Esophagus (tissue), 2 donors: ENCODE results near the gene RAB7A. TPM values are rescaled to one million over a fixed set of nuclear protein-coding genes. Genes with fewer than 3 reads are reported as not detected.
"Not testable (repeated sequence)": the region's sequence is repeated elsewhere in the genome, so short reads cannot be mapped to it uniquely, and the experiment has no call there.

Source experiments
- H3K27ac ChIP-seq, 2 donors: one replicate each; pipeline ENCODE4 v1.5.1; 2013; ENCODE audit warnings: low read depth in 2 of 2, mild to moderate bottlenecking in 2 of 2, inconsistent platforms in 1 of 2, low read length in 1 of 2, moderate library complexity in 1 of 2
- H3K27me3 ChIP-seq, 2 donors: one replicate each; pipeline ENCODE4 v1.6.1; 2013; ENCODE audit warnings: low read length in 2 of 2, control low read depth in 1 of 2, mild to moderate bottlenecking in 1 of 2; ENCODE audit not compliant: insufficient read depth in 2 of 2, control insufficient read depth in 1 of 2
- H3K36me3 ChIP-seq, 2 donors: one replicate each; pipeline ENCODE4 v1.6.1; 2013; ENCODE audit warnings: low read length in 1 of 2; ENCODE audit not compliant: control insufficient read depth in 2 of 2, insufficient read depth in 2 of 2
- H3K4me1 ChIP-seq, 2 donors: one replicate each; pipeline ENCODE4 v1.6.1; 2013; ENCODE audit warnings: low read length in 1 of 2; ENCODE audit not compliant: control insufficient read depth in 2 of 2, insufficient read depth in 2 of 2
- H3K4me3 ChIP-seq, 2 donors: one replicate each; pipeline ENCODE4 v1.5.1; 2013; ENCODE audit warnings: low read length in 2 of 2, mild to moderate bottlenecking in 2 of 2, low read depth in 1 of 2, moderate library complexity in 1 of 2
- H3K9me3 ChIP-seq, 2 donors: one replicate each; pipeline ENCODE4 v1.6.1; 2013; ENCODE audit warnings: mild to moderate bottlenecking in 2 of 2, low read depth in 1 of 2, low read length in 1 of 2, moderate library complexity in 1 of 2; ENCODE audit not compliant: control insufficient read depth in 2 of 2, insufficient read depth in 1 of 2
- WGBS, 2 donors: extraction: QIAGEN DNeasy Blood & Tissue Kit; methylation state at CpG; one replicate each; pipeline ENCODE4 v1.1.7; 2013; 5-methylcytosine and 5-hydroxymethylcytosine counted together
- polyA plus RNA-seq, 2 donors: library from polyadenylated mRNA; stranded (reverse); fragments of 200-250 nt; gene quantifications; one replicate each; pipeline ENCODE4 v1.2.3, GENCODE V29; 2013
- donor health status: healthy with polysubstance abuse.
- donor health status: Bipolar disorder and iron deficiency.

The RAB7A gene
- polyA plus RNA-seq, 2 donors, result 132 to 137 TPM

GRCh38 chr3:128728521-128728920 is 2.5 kb downstream of the RAB7A start:
- 89 to 91% methylated on average over 13 of the region's 13 CpGs for WGBS, 2 donors
- H3K36me3 ChIP-seq, H3K4me1 ChIP-seq, H3K9me3 ChIP-seq, H3K27me3 ChIP-seq: not testable (repeated sequence)
- peak overlapping the region in 1 of 2 donors; percentile 18 for H3K27ac ChIP-seq
- H3K4me3 ChIP-seq, result peak overlapping the region; percentile 10 to 73

GRCh38 chr3:128730471-128730870 is 4.5 kb downstream of the RAB7A start:
- no peaks in the 10 kb centered on the region for H3K27me3 ChIP-seq
- no peaks in the 10 kb centered on the region for H3K4me1 ChIP-seq
- no peak overlapping the region for H3K27ac ChIP-seq
- no peak overlapping the region for H3K4me3 ChIP-seq
- no peaks in the 10 kb centered on the region for H3K9me3 ChIP-seq
- H3K36me3 ChIP-seq, result no peaks in the 10 kb centered on the region
- 82 to 84% methylated on average over 5 of the region's 5 CpGs for WGBS, 2 donors

DNA sequence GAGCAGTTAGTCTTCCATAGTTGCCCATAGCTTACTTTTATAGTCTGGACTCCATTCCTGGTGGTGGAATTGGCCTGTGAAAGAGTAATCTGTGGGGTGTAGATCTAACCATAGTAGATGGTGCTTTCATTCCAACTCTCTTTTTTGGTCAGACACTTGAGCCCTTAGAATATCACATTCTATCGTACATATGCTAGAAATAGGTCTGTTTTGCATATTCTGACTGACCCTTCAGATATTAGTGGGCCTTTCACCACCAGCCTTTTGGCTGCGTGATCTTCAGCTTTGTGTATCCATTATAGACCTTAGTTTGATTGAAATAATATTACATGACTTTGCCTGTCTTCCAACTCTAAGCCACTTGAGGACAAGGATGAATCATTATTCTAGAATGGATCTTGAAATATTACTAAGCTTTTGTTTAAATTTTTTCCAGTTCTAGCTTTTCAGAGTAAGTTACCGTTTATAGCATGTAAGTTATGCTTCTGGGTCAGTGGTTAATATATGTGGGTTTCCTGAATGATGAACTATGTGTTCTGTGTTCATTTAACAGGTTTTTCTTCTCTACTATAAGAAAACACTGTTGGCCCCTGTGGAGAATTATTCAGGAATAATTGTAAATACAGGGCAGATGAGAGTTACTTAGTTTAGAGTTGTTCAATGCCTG is 8.7 kb downstream of the RAB7A start:
- Histone ChIP-seq H3K27ac (no peak overlapping the region), H3K4me1 (no peaks in the 10 kb centered on the region), H3K4me3 (no peak overlapping the region), H3K36me3 (no peaks in the 10 kb centered on the region), H3K27me3 (no peaks in the 10 kb centered on the region), H3K9me3 (no peaks in the 10 kb centered on the region)
- 78 to 84% methylated on average over 3 of the region's 3 CpGs for WGBS, 2 donors

DNA sequence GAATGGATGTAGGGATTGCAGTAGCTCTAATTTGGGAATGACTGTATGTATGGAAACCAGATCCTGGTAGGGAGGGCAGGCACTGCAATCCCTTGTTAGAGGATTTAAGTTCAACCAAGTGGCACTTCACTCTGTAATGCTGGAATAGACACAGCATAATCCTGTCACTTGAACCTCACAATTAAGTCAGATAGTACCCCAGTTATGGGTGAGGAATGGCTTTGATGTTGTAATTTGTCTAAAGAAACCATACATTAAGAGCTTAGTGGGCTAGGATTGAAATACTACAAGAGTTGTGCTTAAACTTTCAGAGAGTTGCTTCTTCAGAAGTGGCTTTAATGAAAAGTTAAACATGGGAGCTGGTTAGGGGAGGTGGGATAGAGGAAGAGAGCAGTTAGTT is 9.3 kb downstream of the RAB7A start:
- Histone ChIP-seq H3K36me3 (no peaks in the 10 kb centered on the region), H3K27ac (no peak overlapping the region), H3K9me3 (no peaks in the 10 kb centered on the region), H3K27me3 (no peaks in the 10 kb centered on the region), H3K4me1 (no peaks in the 10 kb centered on the region), H3K4me3 (no peak overlapping the region)

- Histone ChIP-seq H3K27me3 (no peaks in the 10 kb centered on the region), H3K27ac (no peak overlapping the region), H3K4me1 (no peaks in the 10 kb centered on the region), H3K36me3 (no peaks in the 10 kb centered on the region), H3K9me3 (no peaks in the 10 kb centered on the region), H3K4me3 (no peak overlapping the region)
- 53 to 57% methylated on average over 2 of the region's 2 CpGs for WGBS, 2 donors
These were observed 9.9 kb downstream of the RAB7A start for GRCh38 chr3:128735884-128736283.

- 54 to 72% methylated on average over 3 of the region's 3 CpGs for WGBS, 2 donors
- Histone ChIP-seq H3K36me3 (no peaks in the 10 kb centered on the region), H3K27ac (no peak overlapping the region), H3K4me3 (no peak overlapping the region), H3K4me1 (no peaks in the 10 kb centered on the region), H3K27me3 (no peaks in the 10 kb centered on the region), H3K9me3 (no peaks in the 10 kb centered on the region)
These were observed 10.6 kb downstream of the RAB7A start for GRCh38 chr3:128736601-128737000.

- H3K27ac ChIP-seq, result no peak overlapping the region
- peaks cover 0 to 6% of the 10 kb centered on the region in 2 donors for H3K36me3 ChIP-seq
- no peak overlapping the region for H3K4me3 ChIP-seq
- no peaks in the 10 kb centered on the region for H3K9me3 ChIP-seq
- H3K27me3 ChIP-seq, result no peaks in the 10 kb centered on the region
- H3K4me1 ChIP-seq, result no peaks in the 10 kb centered on the region
- WGBS, 2 donors, result 96 to 98% methylated on average over 1 of the region's 1 CpG
These were observed 14.6 kb downstream of the RAB7A start for GRCh38 chr3:128740621-128741020.

DNA sequence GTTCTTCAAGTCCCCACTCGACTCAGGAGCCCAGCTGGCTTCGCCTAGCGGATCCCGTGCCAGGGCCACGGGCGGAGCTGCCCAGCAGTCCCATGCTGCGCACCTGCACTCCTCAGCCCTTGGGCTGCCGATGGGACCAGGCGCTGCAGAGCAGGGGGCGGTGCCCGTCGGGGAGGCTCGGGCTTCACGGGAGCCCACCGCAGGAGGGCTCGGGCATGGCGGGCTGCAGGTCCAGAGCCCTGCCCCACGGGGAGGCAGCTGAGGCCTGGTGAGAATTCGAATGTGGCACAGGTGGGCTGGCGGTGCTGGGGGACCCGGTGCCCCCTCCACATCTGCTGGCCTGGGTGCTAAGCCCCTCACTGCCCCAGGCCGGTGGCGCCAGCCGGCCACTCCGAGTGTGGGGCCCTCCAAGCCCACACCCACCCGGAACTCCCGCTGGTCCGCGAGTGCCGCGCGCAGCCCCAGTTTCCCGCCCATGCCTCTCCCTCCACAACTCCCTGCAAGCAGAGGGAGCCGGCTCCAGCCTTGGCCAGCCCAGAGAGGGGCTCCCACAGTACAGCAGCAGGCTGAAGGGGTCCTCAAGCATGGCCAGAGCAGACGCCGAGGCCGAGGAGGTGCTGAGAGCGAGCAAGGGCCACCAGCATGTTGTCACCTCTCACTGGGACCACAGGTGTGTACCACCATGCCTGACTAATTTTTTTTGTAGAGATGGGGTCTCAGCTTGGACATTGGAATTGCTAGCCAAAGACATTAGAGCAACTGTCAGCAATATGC is 17.0 kb downstream of the RAB7A start:
- WGBS, 2 donors, result 97 to 98% methylated on average over 36 to 38 of the region's 38 CpGs
- no peaks in the 10 kb centered on the region for H3K27me3 ChIP-seq
- no peaks in the 10 kb centered on the region for H3K4me1 ChIP-seq
- H3K9me3 ChIP-seq, result no peaks in the 10 kb centered on the region
- H3K36me3 ChIP-seq, result peaks cover 0 to 11% of the 10 kb centered on the region in 2 donors
- H3K4me3 ChIP-seq, result no peak overlapping the region
- no peak overlapping the region for H3K27ac ChIP-seq

GRCh38 chr3:128745742-128746141 is 19.8 kb downstream of the RAB7A start:
- Histone ChIP-seq H3K27me3 (no peaks in the 10 kb centered on the region), H3K9me3 (no peaks in the 10 kb centered on the region), H3K4me3 (no peak overlapping the region), H3K27ac (no peak overlapping the region), H3K4me1 (no peaks in the 10 kb centered on the region), H3K36me3 (peaks cover 0 to 11% of the 10 kb centered on the region in 2 donors)
- WGBS, 2 donors, result 78 to 85% methylated on average over 3 of the region's 3 CpGs

DNA sequence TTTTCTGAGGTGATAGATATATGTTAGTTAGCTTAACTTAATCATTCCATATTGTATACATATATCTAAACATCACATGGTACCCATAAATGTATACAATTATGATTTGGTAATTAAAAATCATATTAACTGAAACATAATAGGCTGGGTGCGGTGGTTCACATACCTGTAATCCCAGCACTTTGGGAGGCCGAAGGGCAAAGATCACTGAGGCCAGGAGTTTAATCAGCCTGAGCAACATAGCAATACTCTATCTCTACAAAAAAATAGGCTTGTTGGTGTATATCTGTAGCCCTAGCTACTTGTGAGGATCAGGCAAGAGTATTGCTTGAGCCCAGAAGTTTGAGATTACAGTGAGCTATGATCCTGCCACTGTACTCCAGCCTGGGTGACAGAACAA is 20.9 kb downstream of the RAB7A start:
- WGBS, 2 donors, result 94% methylated on average over 2 of the region's 2 CpGs

More for the DNA sequence above, 20.9 kb downstream of the RAB7A start:
- no peak overlapping the region for H3K27ac ChIP-seq
- H3K4me1 ChIP-seq, result no peaks in the 10 kb centered on the region
- no peaks in the 10 kb centered on the region for H3K9me3 ChIP-seq
- H3K27me3 ChIP-seq, result no peaks in the 10 kb centered on the region
- peaks cover 0 to 11% of the 10 kb centered on the region in 2 donors for H3K36me3 ChIP-seq
- H3K4me3 ChIP-seq, result no peak overlapping the region
